Left ventricle myocardium superior (tissue), 1 donor: ENCODE measurements around the gene SUPT20HL2. TPM values are rescaled to one million over a fixed set of nuclear protein-coding genes. Genes with fewer than 3 reads are reported as not detected.

Experiments used
- ATAC-seq: fragments of 200-7000 bp; cut with Tn5 transposase; one replicate; pipeline ENCODE4 v1.9.1; 2020; ENCODE audit warnings: mild to moderate bottlenecking, moderate library complexity
- DNase-seq: peaks from one replicate; pipeline ENCODE4 v3.0.0-alpha.2; 2020
- intact Hi-C: fragments of 100-400 bp; cut with micrococcal nuclease; formaldehyde crosslinking; loops from one replicate; pipeline ENCODE4 v1.11.0; 2022
- total RNA-seq: library from RNA; stranded (reverse); fragmentation: NEBNext Ultra II Directional; extraction: Animal tissue kit (Norgen Biotek cat#: 25700); gene quantifications from one replicate; pipeline ENCODE4 v1.2.1, GENCODE V29; 2021
- donor health status: DM: no; HTN: yes; CAD: no; lungs with severe emphysema.

Gene SUPT20HL2
- total RNA-seq, 1 donor from 2014 or later, result not detected

- intact Hi-C loops, result no loop called here
- no peak for ATAC-seq
- no peak for DNase-seq
Observed at GRCh38 chrX:24266996-24267395, 46.9 kb downstream of the SUPT20HL2 start.

DNA sequence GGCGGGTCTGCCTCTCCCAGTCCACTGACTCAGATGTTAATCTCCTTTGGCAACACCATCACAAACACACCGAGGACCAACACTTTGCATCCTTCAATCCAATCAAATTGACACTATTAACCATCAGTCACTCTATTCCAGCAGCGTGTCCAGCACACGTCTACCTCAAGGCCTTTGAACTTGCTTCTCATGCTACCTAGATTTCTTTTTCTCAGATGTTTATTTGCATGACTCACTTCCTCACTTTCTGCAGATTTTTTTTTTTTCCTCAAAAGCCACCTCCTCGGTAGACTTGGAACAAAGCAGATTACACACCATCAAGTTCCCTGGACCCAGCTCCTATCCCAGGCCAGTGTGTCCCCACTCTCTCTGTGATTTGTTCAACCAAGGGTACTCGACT lies 49.5 kb downstream of the SUPT20HL2 start:
- DNase-seq (no peak), ATAC-seq (no peak)
- intact Hi-C loops, result no loop called here

- ATAC-seq (no peak), DNase-seq (no peak)
- intact Hi-C loops, result no loop called here
Observed at GRCh38 chrX:24262309-24262708, 51.6 kb downstream of the SUPT20HL2 start.

Other genes with a start within 250 kb of the SUPT20HL2 start
- 35.3 TPM for gene ZFX, start 164.3 kb downstream of the SUPT20HL2 start, total RNA-seq
- not detected for gene SUPT20HL1, start 46.6 kb upstream of the SUPT20HL2 start, total RNA-seq
- 7.9 TPM for gene PDK3, start 151.2 kb upstream of the SUPT20HL2 start, total RNA-seq